ENCODE results near the gene KIF26B. TPM values are rescaled to one million over a fixed set of nuclear protein-coding genes. Genes with fewer than 3 reads are reported as not detected.
"Not testable (repeated sequence)": the region's sequence is repeated elsewhere in the genome, so short reads cannot be mapped to it uniquely, and the experiment has no call there.

Gene KIF26B
- total RNA-seq, 2 donors from 2014 or later = 0.83 to 1.3 TPM

GRCh38 chr1:245336149-245336983, 181.6 kb downstream of the KIF26B start:
- Histone ChIP-seq H3K27ac (no peak overlapping the region), H3K4me3 (no peak overlapping the region)
- TF ChIP-seq CTCF (IDR thresholded peaks at IDR 0.05) = no peak

GRCh38 chr1:245336984-245337355, 182.2 kb downstream of the KIF26B start:
- not testable (repeated sequence) for H3K9me3 ChIP-seq; H3K27ac ChIP-seq; H3K36me3 ChIP-seq; H3K4me3 ChIP-seq; DNase-seq (ENCODE audit: low spot score); H3K4me1 ChIP-seq; H3K27me3 ChIP-seq

More at GRCh38 chr1:245336149-245336983, 181.6 kb downstream of the KIF26B start:
- H3K4me1 ChIP-seq = no peaks in the 10 kb centered on the region
- H3K9me3 ChIP-seq = no peaks in the 10 kb centered on the region
- H3K27me3 ChIP-seq = no peaks in the 10 kb centered on the region
- H3K36me3 ChIP-seq = no peaks in the 10 kb centered on the region
- DNase-seq (ENCODE audit: low spot score) = no peak

GRCh38 chr1:245337829-245338484, 183.2 kb downstream of the KIF26B start:
- no peak overlapping the region for H3K27ac ChIP-seq
- H3K36me3 ChIP-seq = no peaks in the 10 kb centered on the region
- H3K9me3 ChIP-seq = no peaks in the 10 kb centered on the region
- no peaks in the 10 kb centered on the region for H3K27me3 ChIP-seq
- no peak for DNase-seq (ENCODE audit: low spot score)
- no peaks in the 10 kb centered on the region for H3K4me1 ChIP-seq
- no peak for TF ChIP-seq CTCF (IDR thresholded peaks at IDR 0.05)
- no peak overlapping the region for H3K4me3 ChIP-seq

- Histone ChIP-seq H3K4me1 (no peaks in the 10 kb centered on the region), H3K9me3 (no peaks in the 10 kb centered on the region), H3K36me3 (no peaks in the 10 kb centered on the region), H3K4me3 (no peak overlapping the region), H3K27ac (no peak overlapping the region), H3K27me3 (no peaks in the 10 kb centered on the region)
- DNase-seq (ENCODE audit: low spot score) = no peak
- no peak for TF ChIP-seq CTCF (IDR thresholded peaks at IDR 0.05)
These were observed 183.7 kb downstream of the KIF26B start for GRCh38 chr1:245338485-245338877.

GRCh38 chr1:245341743-245342142, 187.0 kb downstream of the KIF26B start:
- no peaks in the 10 kb centered on the region for H3K27me3 ChIP-seq
- no peak for DNase-seq (ENCODE audit: low spot score)
- H3K4me3 ChIP-seq = no peak overlapping the region
- no peaks in the 10 kb centered on the region for H3K36me3 ChIP-seq
- no peak for TF ChIP-seq CTCF (IDR thresholded peaks at IDR 0.05)
- no peaks in the 10 kb centered on the region for H3K4me1 ChIP-seq
- no peaks in the 10 kb centered on the region for H3K9me3 ChIP-seq
- no peak overlapping the region for H3K27ac ChIP-seq

GRCh38 chr1:245345191-245345884, 190.6 kb downstream of the KIF26B start:
- H3K27me3 ChIP-seq = no peaks in the 10 kb centered on the region
- no peak overlapping the region for H3K4me3 ChIP-seq

More at GRCh38 chr1:245345191-245345884, 190.6 kb downstream of the KIF26B start:
- Histone ChIP-seq H3K9me3 (no peaks in the 10 kb centered on the region), H3K36me3 (no peaks in the 10 kb centered on the region), H3K27ac (no peak overlapping the region), H3K4me1 (no peaks in the 10 kb centered on the region)
- DNase-seq (ENCODE audit: low spot score) = no peak
- TF ChIP-seq CTCF (IDR thresholded peaks at IDR 0.05) = no peak
